ENCODE measurements around the gene DOCK11. TPM values are rescaled to one million over a fixed set of nuclear protein-coding genes. Genes with fewer than 3 reads are reported as not detected.

The DOCK11 gene
- total and polyA plus RNA-seq, 2 donors (not counting 1 experiment from before 2014, with no cell fraction given) = 40.1 to 85.3 TPM

DNA sequence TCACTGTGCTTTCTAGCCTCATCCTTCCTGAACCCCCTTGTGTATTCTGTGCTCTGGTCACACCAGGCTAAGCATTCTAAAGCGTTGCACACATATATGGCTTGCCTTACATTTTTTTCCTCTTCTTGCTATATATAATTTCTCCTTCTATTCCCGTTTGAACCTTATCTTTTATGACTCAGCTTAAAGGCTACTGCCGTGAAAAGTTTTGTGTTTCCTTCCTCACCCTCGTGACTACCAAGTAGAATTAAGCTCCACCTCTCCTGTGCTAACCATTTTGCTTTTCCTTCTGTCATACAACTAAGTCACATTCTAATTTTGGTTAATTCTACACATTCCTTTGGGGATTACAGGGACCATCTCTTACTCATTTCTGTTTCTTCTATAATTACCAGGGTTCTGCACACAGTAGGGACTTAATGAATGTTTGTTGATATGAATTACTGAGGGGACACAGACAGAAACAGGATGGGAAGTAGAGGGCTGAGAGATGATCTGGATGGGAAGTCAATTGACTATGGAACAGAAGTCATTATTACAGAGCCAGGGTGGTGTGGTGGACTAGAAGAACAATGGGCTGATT lies 67.1 kb downstream of the DOCK11 start:
- TF ChIP-seq, protein P1, sequence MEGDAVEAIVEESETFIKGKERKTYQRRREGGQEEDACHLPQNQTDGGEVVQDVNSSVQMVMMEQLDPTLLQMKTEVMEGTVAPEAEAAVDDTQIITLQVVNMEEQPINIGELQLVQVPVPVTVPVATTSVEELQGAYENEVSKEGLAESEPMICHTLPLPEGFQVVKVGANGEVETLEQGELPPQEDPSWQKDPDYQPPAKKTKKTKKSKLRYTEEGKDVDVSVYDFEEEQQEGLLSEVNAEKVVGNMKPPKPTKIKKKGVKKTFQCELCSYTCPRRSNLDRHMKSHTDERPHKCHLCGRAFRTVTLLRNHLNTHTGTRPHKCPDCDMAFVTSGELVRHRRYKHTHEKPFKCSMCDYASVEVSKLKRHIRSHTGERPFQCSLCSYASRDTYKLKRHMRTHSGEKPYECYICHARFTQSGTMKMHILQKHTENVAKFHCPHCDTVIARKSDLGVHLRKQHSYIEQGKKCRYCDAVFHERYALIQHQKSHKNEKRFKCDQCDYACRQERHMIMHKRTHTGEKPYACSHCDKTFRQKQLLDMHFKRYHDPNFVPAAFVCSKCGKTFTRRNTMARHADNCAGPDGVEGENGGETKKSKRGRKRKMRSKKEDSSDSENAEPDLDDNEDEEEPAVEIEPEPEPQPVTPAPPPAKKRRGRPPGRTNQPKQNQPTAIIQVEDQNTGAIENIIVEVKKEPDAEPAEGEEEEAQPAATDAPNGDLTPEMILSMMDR (conservative IDR thresholded peaks at IDR 0.05 in 1 of 2, IDR thresholded peaks at IDR 0.05 in 1 of 2; ENCODE audit: low read depth in 1 of 2, low read length in 2 of 2) = no peak
- TF ChIP-seq EZH2 (IDR thresholded peaks at IDR 0.05; ENCODE audit: low read length, missing control alignments) = no peak
- DNase-seq (ENCODE audit: low read depth in 2 of 2) = peak in 1 of 2 donors; percentile 14
- no peak overlapping the region for H2AFZ ChIP-seq (ENCODE audit: low read length)
- no peak overlapping the region for H3K4me2 ChIP-seq (ENCODE audit: extremely low read depth, insufficient read depth, low read length)
- no peak overlapping the region for H3K9ac ChIP-seq (ENCODE audit: insufficient read depth, low read length)
- H4K20me1 ChIP-seq (ENCODE audit: control insufficient read depth, extremely low read depth, insufficient read depth, low read length) = no peaks in the 10 kb centered on the region
- H3K79me2 ChIP-seq (ENCODE audit: control insufficient read depth, insufficient read depth, low read length) = no peaks in the 10 kb centered on the region
- no peaks in the 10 kb centered on the region for H3K27me3 ChIP-seq (ENCODE audit: control insufficient read depth, insufficient read depth, low read length)
- no peaks in the 10 kb centered on the region for H3K4me1 ChIP-seq (ENCODE audit: control insufficient read depth, extremely low read depth, insufficient read depth, low read length)
- no peaks in the 10 kb centered on the region for H3K9me3 ChIP-seq (ENCODE audit: control insufficient read depth, insufficient read depth, low read depth, low read length)
- no peak overlapping the region for H3K4me3 ChIP-seq (replicated peaks in 1 of 4; ENCODE audit: control extremely low read depth in 1 of 4, insufficient read depth in 1 of 4, low read depth in 3 of 4, low read length in 4 of 4)
- H3K36me3 ChIP-seq (ENCODE audit: control insufficient read depth, insufficient read depth, low read length) = no peaks in the 10 kb centered on the region
- no peak overlapping the region for H3K27ac ChIP-seq (ENCODE audit: insufficient read depth, low read length)

DNA sequence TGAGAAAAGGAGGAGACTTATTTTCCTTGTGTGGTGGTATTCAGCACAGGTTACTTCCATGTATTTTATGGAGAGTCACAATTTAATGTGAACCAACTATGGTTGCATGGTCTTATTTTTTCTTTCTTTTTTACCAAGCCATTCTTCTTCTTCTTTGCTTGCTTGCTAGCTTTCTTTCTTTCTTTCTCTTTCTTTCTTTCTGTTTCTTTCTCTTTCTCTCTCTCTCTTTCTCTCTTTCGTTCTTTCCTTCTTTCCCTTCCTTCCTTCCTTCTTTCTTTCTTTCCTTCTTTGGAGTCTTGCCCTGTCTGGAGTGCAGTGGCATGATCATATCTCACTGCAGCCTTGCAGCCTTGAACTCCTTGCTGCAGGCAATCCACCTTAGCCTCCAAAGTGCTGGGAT lies 68.9 kb downstream of the DOCK11 start:
- Histone ChIP-seq H3K4me2 (ENCODE audit: extremely low read depth, insufficient read depth, low read length) (no peak overlapping the region), H3K27me3 (ENCODE audit: control insufficient read depth, insufficient read depth, low read length) (no peaks in the 10 kb centered on the region), H3K4me3 (replicated peaks in 1 of 4; ENCODE audit: control extremely low read depth in 1 of 4, insufficient read depth in 1 of 4, low read depth in 3 of 4, low read length in 4 of 4) (no peak overlapping the region), H3K9ac (ENCODE audit: insufficient read depth, low read length) (no peak overlapping the region), H2AFZ (ENCODE audit: low read length) (no peak overlapping the region), H3K36me3 (ENCODE audit: control insufficient read depth, insufficient read depth, low read length) (no peaks in the 10 kb centered on the region), H4K20me1 (ENCODE audit: control insufficient read depth, extremely low read depth, insufficient read depth, low read length) (no peaks in the 10 kb centered on the region), H3K9me3 (ENCODE audit: control insufficient read depth, insufficient read depth, low read depth, low read length) (no peaks in the 10 kb centered on the region), H3K27ac (ENCODE audit: insufficient read depth, low read length) (no peak overlapping the region), H3K4me1 (ENCODE audit: control insufficient read depth, extremely low read depth, insufficient read depth, low read length) (no peaks in the 10 kb centered on the region), H3K79me2 (ENCODE audit: control insufficient read depth, insufficient read depth, low read length) (no peaks in the 10 kb centered on the region)
- DNase-seq (ENCODE audit: low read depth in 2 of 2) = no peak
- TF ChIP-seq, protein P1 (conservative IDR thresholded peaks at IDR 0.05 in 1 of 2, IDR thresholded peaks at IDR 0.05 in 1 of 2; ENCODE audit: low read depth in 1 of 2, low read length in 2 of 2) = no peak
- TF ChIP-seq EZH2 (IDR thresholded peaks at IDR 0.05; ENCODE audit: low read length, missing control alignments) = no peak

DNA sequence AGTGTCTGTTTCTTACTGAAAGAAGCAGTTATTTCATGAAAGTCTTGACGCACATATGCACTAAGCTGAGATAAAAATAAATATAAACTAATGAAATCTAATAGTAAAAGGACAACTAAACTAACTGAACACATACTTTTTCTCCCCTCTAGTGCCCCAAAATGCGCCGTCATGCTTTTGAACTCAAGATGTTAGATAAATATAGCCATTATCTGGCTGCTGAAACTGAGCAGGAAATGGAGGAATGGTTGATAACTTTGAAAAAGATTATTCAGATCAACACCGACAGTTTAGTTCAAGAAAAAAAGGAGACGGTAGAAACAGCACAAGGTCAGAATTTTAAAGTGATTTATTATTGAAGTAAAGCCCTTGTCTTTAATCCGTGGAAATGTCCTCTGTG lies 70.2 kb downstream of the DOCK11 start:
- Histone ChIP-seq H3K27ac (ENCODE audit: insufficient read depth, low read length) (no peak overlapping the region), H3K36me3 (ENCODE audit: control insufficient read depth, insufficient read depth, low read length) (no peaks in the 10 kb centered on the region), H3K4me1 (ENCODE audit: control insufficient read depth, extremely low read depth, insufficient read depth, low read length) (no peaks in the 10 kb centered on the region), H3K9ac (ENCODE audit: insufficient read depth, low read length) (no peak overlapping the region), H3K79me2 (ENCODE audit: control insufficient read depth, insufficient read depth, low read length) (no peaks in the 10 kb centered on the region), H3K9me3 (ENCODE audit: control insufficient read depth, insufficient read depth, low read depth, low read length) (no peaks in the 10 kb centered on the region), H2AFZ (ENCODE audit: low read length) (no peak overlapping the region), H3K27me3 (ENCODE audit: control insufficient read depth, insufficient read depth, low read length) (no peaks in the 10 kb centered on the region), H3K4me3 (replicated peaks in 1 of 4; ENCODE audit: control extremely low read depth in 1 of 4, insufficient read depth in 1 of 4, low read depth in 3 of 4, low read length in 4 of 4) (no peak overlapping the region), H4K20me1 (ENCODE audit: control insufficient read depth, extremely low read depth, insufficient read depth, low read length) (no peaks in the 10 kb centered on the region), H3K4me2 (ENCODE audit: extremely low read depth, insufficient read depth, low read length) (no peak overlapping the region)
- no peak for DNase-seq (ENCODE audit: low read depth in 2 of 2)
- no peak for TF ChIP-seq EZH2 (IDR thresholded peaks at IDR 0.05; ENCODE audit: low read length, missing control alignments)
- TF ChIP-seq, protein P1 (conservative IDR thresholded peaks at IDR 0.05 in 1 of 2, IDR thresholded peaks at IDR 0.05 in 1 of 2; ENCODE audit: low read depth in 1 of 2, low read length in 2 of 2) = no peak

Data from fibroblast of lung (primary cell).